Activated CD4-positive, alpha-beta T cell treated with anti-CD3 and anti-CD28 coated beads, Interleukin-2, amount 10 ng/mL, durations not matched to agents 7 days and 5 days (primary cell): Measurements from ENCODE around the gene FRMPD4. TPM values are rescaled to one million over a fixed set of nuclear protein-coding genes. Genes with fewer than 3 reads are reported as not detected.

Source experiments
- CTCF ChIA-PET: fragments of 350-600 bp; sonication (Branson Sonifier 250); formaldehyde crosslinking; loops from one replicate; lab custom pipeline; 2021; ENCODE audit warnings: antibody characterized with exemption; lab: Charles Lee
- POLR2A ChIA-PET: fragments of 350-600 bp; sonication (Branson Sonifier 250); formaldehyde crosslinking; loops from one replicate; lab custom pipeline; 2021; ENCODE audit warnings: antibody characterized with exemption; lab: Charles Lee
- DNase-seq: peaks from one replicate; pipeline ENCODE4 v3.0.0-alpha.2; 2020
- H3K27ac Mint-ChIP-seq: one replicate; pipeline ENCODE4 v1.8.0; 2021; ENCODE audit warnings: mild to moderate bottlenecking, moderate library complexity, mixed read lengths
- H3K27me3 Mint-ChIP-seq: one replicate; pipeline ENCODE4 v1.8.0; 2021; ENCODE audit warnings: mixed read lengths
- H3K36me3 Mint-ChIP-seq: one replicate; pipeline ENCODE4 v1.8.0; 2021; ENCODE audit warnings: low read depth, mixed read lengths
- H3K4me1 Mint-ChIP-seq: one replicate; pipeline ENCODE4 v1.8.0; 2021; ENCODE audit warnings: mixed read lengths
- H3K4me3 Mint-ChIP-seq: one replicate; pipeline ENCODE4 v1.8.0; 2021; ENCODE audit warnings: mild to moderate bottlenecking, moderate library complexity, mixed read lengths
- H3K9me3 Mint-ChIP-seq: one replicate; pipeline ENCODE4 v1.8.0; 2021; ENCODE audit warnings: mixed read lengths
- total RNA-seq, 2 experiments: library from RNA; stranded (reverse); gene quantifications; one replicate each; pipeline ENCODE4 v1.2.3, GENCODE V29; 2021

The FRMPD4 gene
- total RNA-seq, 2 experiments from 2014 or later = not detected

DNA sequence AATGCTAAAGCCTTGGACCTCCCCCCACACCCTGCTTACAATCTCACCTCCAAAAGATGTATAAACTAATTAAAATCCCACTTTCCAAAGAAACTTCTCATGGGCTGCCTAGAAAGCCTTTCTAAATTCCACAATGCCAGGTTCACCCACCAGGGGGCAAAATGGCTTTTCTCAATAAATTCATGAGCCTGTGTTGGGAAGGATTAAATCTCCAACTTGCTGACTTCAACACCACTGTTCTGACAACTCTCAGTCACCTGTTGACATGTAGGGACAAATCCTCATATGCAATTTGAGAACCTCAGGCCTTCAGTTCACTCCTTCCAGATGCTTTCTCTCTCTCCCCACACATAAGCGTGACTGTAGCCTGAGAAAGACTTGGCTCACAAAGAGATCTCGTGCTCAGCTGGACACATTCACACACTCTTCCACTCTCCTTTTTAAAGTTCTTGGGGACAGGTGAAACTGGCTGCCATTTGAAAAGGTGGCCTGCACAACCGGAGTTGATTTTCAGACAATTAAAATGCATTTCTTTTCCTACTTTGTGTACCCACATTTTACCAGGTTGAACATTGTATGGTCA, 564.3 kb downstream of the FRMPD4 start:
- no peaks in the 10 kb centered on the region for H3K9me3 Mint-ChIP-seq
- H3K4me3 Mint-ChIP-seq = no peak overlapping the region
- DNase-seq = peak; percentile 6
- peaks cover 5% of the 10 kb centered on the region for H3K27me3 Mint-ChIP-seq
- no peaks in the 10 kb centered on the region for H3K36me3 Mint-ChIP-seq
- no peaks in the 10 kb centered on the region for H3K4me1 Mint-ChIP-seq
- H3K27ac Mint-ChIP-seq = no peak overlapping the region
- ChIA-PET CTCF (no interaction called here), POLR2A (no interaction called here)

DNA sequence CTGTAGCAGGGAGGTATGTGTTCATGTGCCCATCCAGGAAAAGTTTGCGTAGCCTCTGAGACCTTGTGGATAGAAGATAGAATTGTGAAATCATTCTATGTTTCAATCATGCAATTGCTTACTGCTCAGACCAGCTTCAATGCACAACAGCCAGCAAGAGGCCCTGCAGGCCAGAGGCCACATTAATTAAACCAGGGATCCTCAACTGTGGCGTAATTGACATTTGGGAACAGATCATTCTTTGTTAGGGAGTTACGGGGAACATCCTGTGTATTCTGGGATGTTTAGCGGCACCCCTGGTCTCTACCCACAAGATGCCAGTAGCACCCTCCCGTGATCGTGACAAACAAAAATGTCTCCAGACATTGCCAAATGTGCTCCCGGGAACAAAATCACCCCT, 566.4 kb downstream of the FRMPD4 start:
- POLR2A ChIA-PET = no interaction called here
- Mint-ChIP-seq H3K9me3 (no peaks in the 10 kb centered on the region), H3K27ac (no peak overlapping the region), H3K27me3 (peaks cover 5% of the 10 kb centered on the region), H3K4me1 (no peaks in the 10 kb centered on the region), H3K4me3 (no peak overlapping the region), H3K36me3 (no peaks in the 10 kb centered on the region)
- CTCF ChIA-PET = no interaction called here
- DNase-seq = no peak

DNA sequence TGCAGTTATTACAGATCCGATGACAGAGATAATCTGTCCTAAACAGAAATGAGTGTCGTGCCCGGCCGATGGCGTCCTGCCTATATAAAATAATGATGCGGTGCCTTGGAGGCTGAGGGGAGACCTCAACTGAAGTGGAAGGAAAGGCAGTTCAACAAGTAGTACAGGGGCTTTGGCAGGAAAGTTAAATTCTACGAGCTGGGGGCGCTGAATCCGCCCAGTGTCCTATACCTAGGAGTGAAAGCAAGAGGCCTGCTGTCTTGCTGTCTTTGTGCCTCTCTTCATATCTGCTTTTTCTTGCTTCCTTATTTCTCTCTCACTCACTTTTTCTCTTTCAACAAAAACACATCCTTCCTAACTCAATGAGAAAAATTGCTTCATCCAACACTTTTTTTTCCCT, 570.8 kb downstream of the FRMPD4 start:
- ChIA-PET CTCF (no interaction called here), POLR2A (no interaction called here)
- Mint-ChIP-seq H3K36me3 (no peaks in the 10 kb centered on the region), H3K4me3 (no peak overlapping the region), H3K27ac (no peak overlapping the region), H3K9me3 (no peaks in the 10 kb centered on the region), H3K27me3 (no peaks in the 10 kb centered on the region), H3K4me1 (no peaks in the 10 kb centered on the region)
- DNase-seq = no peak

DNA sequence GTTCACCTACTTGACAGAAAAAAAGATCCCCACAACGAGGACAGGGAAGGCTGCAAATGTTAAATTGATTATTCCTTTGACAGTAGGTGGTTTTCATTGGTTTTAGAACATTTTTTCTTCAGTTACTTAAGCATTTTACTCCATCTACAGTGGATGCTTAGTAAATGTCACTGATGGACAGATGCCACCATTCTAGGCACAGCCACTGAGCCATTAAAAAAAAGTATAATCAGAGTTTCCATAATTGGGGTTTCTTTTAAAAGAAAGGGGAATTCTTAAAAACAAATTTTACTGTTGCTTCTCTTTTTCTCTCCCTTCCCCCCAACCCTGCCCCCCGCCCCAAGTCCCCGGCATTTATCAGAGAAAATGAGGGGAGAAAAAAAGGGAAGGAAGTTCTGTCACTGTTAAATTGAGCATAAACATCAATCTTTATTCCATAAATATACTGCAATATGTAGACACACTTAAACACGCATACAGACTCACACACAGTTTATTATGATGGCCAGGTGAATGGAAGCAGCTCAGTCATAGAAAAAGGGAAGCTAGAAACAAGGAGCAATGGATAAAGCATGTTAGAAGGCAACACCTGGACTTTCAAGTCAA, 573.3 kb downstream of the FRMPD4 start:
- ChIA-PET CTCF (no interaction called here), POLR2A (no interaction called here)
- no peak overlapping the region for H3K4me3 Mint-ChIP-seq

DNA sequence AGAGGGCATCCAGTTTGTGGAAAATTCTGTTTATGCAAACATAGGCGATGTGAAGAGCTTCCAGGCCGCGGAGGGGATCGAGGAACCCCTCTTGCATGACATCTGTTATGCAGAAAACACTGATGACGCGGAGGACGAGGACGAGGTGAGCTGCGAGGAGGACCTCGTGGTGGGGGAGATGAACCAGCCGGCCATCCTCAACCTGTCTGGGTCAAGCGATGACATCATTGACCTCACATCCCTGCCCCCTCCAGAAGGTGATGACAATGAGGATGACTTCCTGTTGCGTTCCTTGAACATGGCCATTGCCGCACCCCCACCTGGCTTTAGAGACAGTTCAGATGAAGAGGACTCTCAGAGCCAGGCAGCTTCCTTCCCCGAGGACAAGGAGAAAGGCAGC, 578.3 kb downstream of the FRMPD4 start:
- Mint-ChIP-seq H3K9me3 (no peaks in the 10 kb centered on the region), H3K4me3 (no peak overlapping the region), H3K27ac (no peak overlapping the region), H3K27me3 (no peaks in the 10 kb centered on the region), H3K4me1 (no peaks in the 10 kb centered on the region), H3K36me3 (no peaks in the 10 kb centered on the region)
- POLR2A ChIA-PET = no interaction called here
- CTCF ChIA-PET = no interaction called here
- DNase-seq = no peak

More for the DNA sequence above, 573.3 kb downstream of the FRMPD4 start:
- DNase-seq = no peak
- Mint-ChIP-seq H3K27me3 (no peaks in the 10 kb centered on the region), H3K4me1 (no peaks in the 10 kb centered on the region), H3K9me3 (no peaks in the 10 kb centered on the region), H3K27ac (no peak overlapping the region), H3K36me3 (no peaks in the 10 kb centered on the region)

DNA sequence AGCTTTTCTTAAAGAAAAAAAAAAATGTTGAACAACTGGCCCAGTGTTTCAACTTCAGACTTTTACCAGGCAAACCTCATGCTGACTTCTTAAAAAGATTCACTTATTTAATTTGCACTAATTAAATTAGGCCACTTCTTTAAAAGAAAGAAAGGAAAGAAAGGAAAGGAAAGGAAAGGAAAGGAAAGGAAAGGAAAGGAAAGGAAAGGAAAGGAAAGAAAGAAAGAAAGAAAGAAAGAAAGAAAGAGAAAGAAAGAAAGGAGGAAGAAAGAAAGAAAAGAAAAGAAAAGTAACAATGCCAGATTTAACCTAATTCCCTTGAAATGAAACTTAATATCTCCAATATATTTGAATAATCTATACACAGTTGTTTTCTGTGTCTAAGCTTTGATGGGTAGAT, 581.6 kb downstream of the FRMPD4 start:
- ChIA-PET POLR2A (no interaction called here), CTCF (no interaction called here)
- Mint-ChIP-seq H3K27me3 (no peaks in the 10 kb centered on the region), H3K4me3 (no peak overlapping the region), H3K27ac (no peak overlapping the region), H3K9me3 (no peaks in the 10 kb centered on the region), H3K36me3 (no peaks in the 10 kb centered on the region), H3K4me1 (no peaks in the 10 kb centered on the region)
- no peak for DNase-seq

DNA sequence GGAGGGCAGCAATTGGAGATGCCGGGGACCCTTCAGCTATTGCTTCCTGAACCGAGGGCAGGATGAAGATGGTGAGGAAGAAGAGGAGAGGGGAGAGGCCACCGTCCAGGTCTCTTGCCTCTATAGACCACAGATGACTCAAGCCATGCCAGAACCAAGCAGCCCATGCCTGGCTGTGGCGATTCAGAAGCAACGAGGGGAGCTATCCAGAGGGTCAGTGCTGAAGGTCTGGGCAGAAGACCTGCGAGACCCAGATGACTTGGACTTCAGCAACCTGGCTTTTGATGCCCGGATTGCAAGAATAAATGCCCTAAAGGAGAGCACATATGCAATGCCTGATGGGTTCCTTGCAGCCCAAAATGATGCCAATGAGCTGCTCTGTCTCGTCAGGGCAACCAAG, 582.8 kb downstream of the FRMPD4 start:
- Mint-ChIP-seq H3K4me3 (no peak overlapping the region), H3K4me1 (no peaks in the 10 kb centered on the region), H3K27ac (no peak overlapping the region), H3K36me3 (no peaks in the 10 kb centered on the region), H3K9me3 (no peaks in the 10 kb centered on the region), H3K27me3 (no peaks in the 10 kb centered on the region)
- CTCF ChIA-PET = no interaction called here
- POLR2A ChIA-PET = no interaction called here
- DNase-seq = no peak

DNA sequence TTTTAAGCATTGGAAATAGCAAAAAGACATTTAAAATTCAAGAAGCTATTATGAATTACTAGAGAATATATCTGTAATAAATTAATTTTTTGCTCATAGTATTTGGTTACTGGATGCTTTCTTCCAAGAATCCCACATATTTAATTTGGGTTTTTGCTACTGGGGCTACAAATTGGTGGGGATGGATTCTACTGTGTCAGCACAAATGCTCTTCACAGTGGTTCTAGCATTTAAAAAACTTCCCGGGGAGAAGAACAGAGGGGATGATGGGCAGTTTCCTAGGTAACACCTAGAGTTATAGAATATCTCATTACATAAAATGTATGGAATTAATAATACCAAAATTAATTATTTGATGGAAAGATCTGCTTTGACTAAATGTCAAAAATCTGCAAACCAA, 584.0 kb downstream of the FRMPD4 start:
- no peak overlapping the region for H3K4me3 Mint-ChIP-seq
- H3K9me3 Mint-ChIP-seq = no peaks in the 10 kb centered on the region
- no peak overlapping the region for H3K27ac Mint-ChIP-seq
- no peaks in the 10 kb centered on the region for H3K36me3 Mint-ChIP-seq
- no peak for DNase-seq
- no peaks in the 10 kb centered on the region for H3K27me3 Mint-ChIP-seq
- POLR2A ChIA-PET = no interaction called here
- no peaks in the 10 kb centered on the region for H3K4me1 Mint-ChIP-seq
- CTCF ChIA-PET = no interaction called here

DNA sequence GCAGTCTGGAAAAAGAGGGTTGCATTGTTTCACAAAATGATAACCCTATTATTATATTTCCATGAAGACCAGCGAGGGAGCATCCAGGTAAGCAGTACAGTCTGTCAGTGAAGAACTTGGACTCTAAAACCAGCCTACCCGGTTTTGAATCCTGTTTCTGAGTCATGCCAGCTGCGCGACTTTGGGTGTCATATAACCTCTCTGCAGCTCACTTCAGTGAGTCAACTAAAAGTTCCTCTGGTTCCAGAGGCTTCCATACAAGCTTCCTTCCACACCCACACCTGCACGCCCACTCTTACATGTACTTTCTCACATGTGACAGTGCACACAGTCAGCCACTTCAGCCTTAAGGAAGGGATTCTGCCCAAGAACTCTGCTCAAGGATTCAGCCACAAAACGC, 603.1 kb downstream of the FRMPD4 start:
- no peaks in the 10 kb centered on the region for H3K36me3 Mint-ChIP-seq
- POLR2A ChIA-PET = no interaction called here
- CTCF ChIA-PET = no interaction called here
- H3K4me1 Mint-ChIP-seq = no peaks in the 10 kb centered on the region
- DNase-seq = no peak
- no peak overlapping the region for H3K4me3 Mint-ChIP-seq
- no peak overlapping the region for H3K27ac Mint-ChIP-seq
- H3K9me3 Mint-ChIP-seq = no peaks in the 10 kb centered on the region
- H3K27me3 Mint-ChIP-seq = no peaks in the 10 kb centered on the region

DNA sequence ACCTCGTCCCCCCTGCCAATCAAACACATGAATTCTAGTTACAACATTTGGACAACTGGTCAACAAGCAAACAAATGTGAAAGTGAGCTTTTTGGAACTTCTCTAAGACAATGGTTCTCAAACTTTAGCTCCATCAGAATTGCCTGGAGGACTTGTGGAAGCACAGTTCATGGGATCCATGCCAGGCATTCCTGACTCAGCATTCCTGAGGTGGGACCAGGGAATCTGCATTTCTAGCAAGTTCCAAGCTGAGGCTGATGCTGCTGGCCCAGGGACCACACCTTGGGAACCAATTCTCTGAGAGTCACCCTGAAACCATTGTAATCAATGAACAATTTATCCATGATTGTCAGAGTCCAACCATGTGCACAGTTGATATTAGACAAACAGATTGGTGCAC, 609.2 kb downstream of the FRMPD4 start:
- Mint-ChIP-seq H3K4me3 (no peak overlapping the region), H3K27me3 (no peaks in the 10 kb centered on the region), H3K9me3 (no peaks in the 10 kb centered on the region), H3K27ac (no peak overlapping the region), H3K36me3 (no peaks in the 10 kb centered on the region), H3K4me1 (no peaks in the 10 kb centered on the region)
- no peak for DNase-seq
- CTCF ChIA-PET = no interaction called here
- POLR2A ChIA-PET = no interaction called here

DNA sequence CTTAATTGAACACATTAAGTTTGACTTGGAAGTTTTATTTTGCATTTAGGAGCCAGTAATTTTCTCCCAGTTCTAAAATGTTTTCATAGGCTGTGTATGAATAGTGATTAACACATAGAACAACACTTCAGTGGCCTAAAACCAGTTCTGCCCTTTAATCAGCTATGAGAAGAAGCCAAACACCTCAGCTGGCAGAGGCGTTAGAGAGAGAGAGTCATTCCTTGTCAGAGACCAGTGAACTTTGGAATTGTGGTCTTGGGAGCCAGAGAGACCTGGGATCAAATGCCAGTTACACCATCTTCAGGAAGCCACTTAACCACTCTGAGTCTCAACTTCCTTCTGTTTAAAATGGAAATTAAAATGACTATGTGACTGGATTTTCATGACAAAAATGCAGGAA, 613.6 kb downstream of the FRMPD4 start:
- ChIA-PET CTCF (no interaction called here), POLR2A (no interaction called here)
- Mint-ChIP-seq H3K36me3 (no peaks in the 10 kb centered on the region), H3K27ac (no peak overlapping the region), H3K4me1 (no peaks in the 10 kb centered on the region), H3K4me3 (no peak overlapping the region), H3K9me3 (no peaks in the 10 kb centered on the region), H3K27me3 (no peaks in the 10 kb centered on the region)
- DNase-seq = no peak

DNA sequence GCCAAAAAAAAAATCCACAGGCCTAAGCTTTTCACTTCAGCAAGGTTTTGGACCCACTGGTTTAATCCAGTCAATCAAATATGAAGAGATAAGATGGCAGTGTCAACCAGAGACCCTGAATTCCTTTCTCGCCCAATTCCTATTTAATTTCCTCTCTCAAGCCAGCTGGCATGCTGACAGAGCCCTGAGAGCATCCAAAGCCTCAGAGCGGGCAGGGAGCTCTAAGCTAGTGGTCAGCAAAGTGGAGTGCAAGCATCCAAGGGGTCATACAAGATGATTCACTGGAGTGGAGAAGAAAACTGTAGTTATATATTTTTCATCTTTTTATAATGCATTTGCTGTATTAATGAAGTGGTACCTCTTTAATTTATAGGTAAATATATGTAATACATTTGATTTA, 615.1 kb downstream of the FRMPD4 start:
- Mint-ChIP-seq H3K9me3 (no peaks in the 10 kb centered on the region), H3K4me1 (no peaks in the 10 kb centered on the region), H3K27ac (no peak overlapping the region), H3K36me3 (no peaks in the 10 kb centered on the region), H3K4me3 (no peak overlapping the region), H3K27me3 (peaks cover 2% of the 10 kb centered on the region)
- ChIA-PET CTCF (interaction anchor here (0.6 kb wide), 1 partner anchor 420 kb away, joined by 3 read pairs; no protein-coding TSS in a partner anchor), POLR2A (no interaction called here)
- no peak for DNase-seq

DNA sequence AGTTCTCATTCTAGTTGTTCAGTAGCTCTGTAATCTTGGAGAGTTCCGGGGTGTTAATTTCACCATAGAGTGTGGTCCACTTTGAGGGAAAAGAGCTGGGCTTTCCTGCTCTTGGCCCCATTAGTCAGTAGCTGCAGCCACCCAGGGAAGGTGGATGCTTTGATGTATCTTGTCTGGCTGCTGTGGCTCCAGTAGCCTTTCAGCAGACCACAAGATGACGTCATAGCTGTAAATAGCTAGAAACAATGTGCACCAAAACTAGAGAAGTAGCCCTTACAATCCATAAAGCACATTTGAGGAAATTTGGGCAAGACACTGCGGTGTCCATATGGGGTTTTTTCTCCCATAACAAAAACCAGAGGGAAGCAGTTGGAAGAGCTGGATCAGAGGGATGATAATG, 620.0 kb downstream of the FRMPD4 start:
- H3K4me1 Mint-ChIP-seq = no peaks in the 10 kb centered on the region
- POLR2A ChIA-PET = no interaction called here
- H3K36me3 Mint-ChIP-seq = no peaks in the 10 kb centered on the region
- CTCF ChIA-PET = no interaction called here
- no peak overlapping the region for H3K27ac Mint-ChIP-seq
- H3K27me3 Mint-ChIP-seq = peaks cover 2% of the 10 kb centered on the region
- no peaks in the 10 kb centered on the region for H3K9me3 Mint-ChIP-seq
- no peak for DNase-seq
- H3K4me3 Mint-ChIP-seq = no peak overlapping the region

DNA sequence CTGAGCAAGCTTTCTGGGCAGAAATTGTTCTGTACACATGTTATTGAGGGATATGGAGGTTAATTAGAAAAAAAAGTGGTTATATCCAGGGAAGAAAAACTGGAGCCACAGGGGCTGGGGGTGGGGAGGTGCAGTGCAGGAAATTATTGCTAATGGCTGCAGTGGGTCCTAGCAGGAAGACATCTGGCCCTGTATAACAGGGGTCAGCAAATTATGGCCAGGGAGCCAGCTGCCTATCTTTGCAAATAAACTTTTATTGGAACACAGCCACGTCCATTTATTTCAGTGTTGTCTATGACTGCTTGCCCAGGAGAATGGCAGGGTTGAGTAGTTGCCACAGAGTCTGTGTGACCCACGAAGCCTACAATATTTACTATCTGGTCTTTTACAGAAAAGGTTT, 629.6 kb downstream of the FRMPD4 start:
- no peak for DNase-seq
- Mint-ChIP-seq H3K27me3 (peaks cover 24% of the 10 kb centered on the region), H3K9me3 (no peaks in the 10 kb centered on the region), H3K4me3 (no peak overlapping the region), H3K27ac (no peak overlapping the region), H3K36me3 (no peaks in the 10 kb centered on the region), H3K4me1 (peaks cover 9% of the 10 kb centered on the region)
- POLR2A ChIA-PET = no interaction called here
- CTCF ChIA-PET = no interaction called here
